PFSK-1 (cell line): Measurements from ENCODE around the gene NUPR1.

ENCODE experiments used
- POLR2AphosphoS5 ChIP-seq: IDR thresholded peaks from 2 replicates; pipeline ENCODE4 v1.6.1; 2012; ENCODE audit warnings: low read depth, mild to moderate bottlenecking, control low read depth, low read length, moderate library complexity
- SIN3A ChIP-seq: IDR thresholded peaks from 2 replicates; pipeline ENCODE4 v1.6.1; 2012; ENCODE audit warnings: mild to moderate bottlenecking, low read length, moderate library complexity, borderline replicate concordance; ENCODE audit not compliant: insufficient read depth
- TAF1 ChIP-seq: IDR thresholded peaks from 2 replicates; pipeline ENCODE4 v1.6.1; 2012; ENCODE audit warnings: low read length, control low read depth, borderline replicate concordance; ENCODE audit not compliant: insufficient read depth
- TF ChIP-seq, protein P1 (sequence below), 2 experiments: IDR thresholded peaks; 2 replicates each; pipeline versions ENCODE4 v1.6.1 to v1.8.0; 2011 to 2012; ENCODE audit warnings: low read depth in 2 of 2, low read length in 2 of 2, control low read depth in 1 of 2, inconsistent platforms in 1 of 2, mild to moderate bottlenecking in 1 of 2, moderate library complexity in 1 of 2; ENCODE audit not compliant: insufficient read depth in 1 of 2

DNA sequence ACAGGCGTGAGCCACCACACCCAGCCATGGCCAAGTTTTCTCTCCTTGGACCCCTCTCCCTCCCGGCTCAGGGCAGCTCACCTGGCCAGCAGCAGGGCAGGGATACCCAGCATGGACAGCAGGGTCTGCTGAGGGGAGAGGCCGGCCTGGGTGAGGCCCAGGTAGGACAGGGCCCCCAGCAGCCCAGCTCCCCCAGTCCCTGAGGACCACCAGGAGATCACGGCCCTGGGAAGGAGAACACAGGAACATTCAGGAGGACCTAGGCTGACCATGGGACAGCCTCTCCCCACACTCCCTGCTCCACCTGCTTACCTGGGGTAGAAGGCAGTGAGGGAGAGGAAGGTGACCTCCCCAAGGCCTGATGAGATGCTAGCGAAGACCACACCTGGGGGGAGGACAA is 52.5 kb downstream of the NUPR1 start:
- TF ChIP-seq POLR2AphosphoS5, result no peak
- TF ChIP-seq, protein P1, sequence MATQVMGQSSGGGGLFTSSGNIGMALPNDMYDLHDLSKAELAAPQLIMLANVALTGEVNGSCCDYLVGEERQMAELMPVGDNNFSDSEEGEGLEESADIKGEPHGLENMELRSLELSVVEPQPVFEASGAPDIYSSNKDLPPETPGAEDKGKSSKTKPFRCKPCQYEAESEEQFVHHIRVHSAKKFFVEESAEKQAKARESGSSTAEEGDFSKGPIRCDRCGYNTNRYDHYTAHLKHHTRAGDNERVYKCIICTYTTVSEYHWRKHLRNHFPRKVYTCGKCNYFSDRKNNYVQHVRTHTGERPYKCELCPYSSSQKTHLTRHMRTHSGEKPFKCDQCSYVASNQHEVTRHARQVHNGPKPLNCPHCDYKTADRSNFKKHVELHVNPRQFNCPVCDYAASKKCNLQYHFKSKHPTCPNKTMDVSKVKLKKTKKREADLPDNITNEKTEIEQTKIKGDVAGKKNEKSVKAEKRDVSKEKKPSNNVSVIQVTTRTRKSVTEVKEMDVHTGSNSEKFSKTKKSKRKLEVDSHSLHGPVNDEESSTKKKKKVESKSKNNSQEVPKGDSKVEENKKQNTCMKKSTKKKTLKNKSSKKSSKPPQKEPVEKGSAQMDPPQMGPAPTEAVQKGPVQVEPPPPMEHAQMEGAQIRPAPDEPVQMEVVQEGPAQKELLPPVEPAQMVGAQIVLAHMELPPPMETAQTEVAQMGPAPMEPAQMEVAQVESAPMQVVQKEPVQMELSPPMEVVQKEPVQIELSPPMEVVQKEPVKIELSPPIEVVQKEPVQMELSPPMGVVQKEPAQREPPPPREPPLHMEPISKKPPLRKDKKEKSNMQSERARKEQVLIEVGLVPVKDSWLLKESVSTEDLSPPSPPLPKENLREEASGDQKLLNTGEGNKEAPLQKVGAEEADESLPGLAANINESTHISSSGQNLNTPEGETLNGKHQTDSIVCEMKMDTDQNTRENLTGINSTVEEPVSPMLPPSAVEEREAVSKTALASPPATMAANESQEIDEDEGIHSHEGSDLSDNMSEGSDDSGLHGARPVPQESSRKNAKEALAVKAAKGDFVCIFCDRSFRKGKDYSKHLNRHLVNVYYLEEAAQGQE (IDR thresholded peaks at IDR 0.05; ENCODE audit: insufficient read depth in 1 of 2, low read depth in 2 of 2, low read length in 2 of 2), result no peak
- no peak for TF ChIP-seq SIN3A
- TF ChIP-seq TAF1, result no peak
